ENCODE data around the gene CENPU. TPM values are rescaled to one million over a fixed set of nuclear protein-coding genes. Genes with fewer than 3 reads are reported as not detected.
"Not testable (repeated sequence)": the region's sequence is repeated elsewhere in the genome, so short reads cannot be mapped to it uniquely, and the experiment has no call there.

The CENPU gene
- total RNA-seq, 4 donors from 2014 or later = 1.5 to 5.6 (median 4.1) TPM

DNA sequence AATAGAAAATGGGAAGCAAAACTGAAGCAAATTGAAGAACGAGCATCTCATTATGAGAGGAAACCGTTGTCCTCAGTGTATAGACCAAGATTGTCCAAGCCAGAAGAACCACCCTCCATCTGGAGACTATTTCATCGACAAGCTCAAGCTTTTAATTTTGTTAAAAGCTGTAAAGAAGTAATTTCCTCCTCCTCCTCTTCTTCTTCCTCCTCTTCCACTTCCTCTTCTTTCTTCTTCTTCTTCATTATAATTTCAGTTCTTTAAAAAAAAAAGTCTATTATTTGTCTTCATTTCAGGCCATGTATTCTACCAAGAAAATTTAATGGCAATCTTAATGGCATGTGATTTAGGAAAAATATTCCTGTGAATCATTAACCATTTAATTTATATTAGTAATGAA, 76.8 kb downstream of the CENPU start:
- WGBS, 2 donors (ENCODE audit: low coverage in 1 of 2) = 60 to 84% methylated on average over 2 to 3 of the region's 3 CpGs
- in situ Hi-C loops (cut with MboI; ENCODE audit: low pct_ligation_motif_present in 1 of 4, low pct_unique_long_range_greater_than_20kb in 1 of 4, low sequenced_read_pairs in 3 of 4) = no loop called here
- H3K4me1 ChIP-seq = no peaks in the 10 kb centered on the region
- no peaks in the 10 kb centered on the region for H3K27me3 ChIP-seq
- H3K4me3 ChIP-seq = no peak overlapping the region
- peaks cover 0 to 11% (median 3%) of the 10 kb centered on the region in 4 donors for H3K36me3 ChIP-seq
- DNase-seq = no peak
- H3K27ac ChIP-seq = no peak overlapping the region
- no peaks in the 10 kb centered on the region for H3K9me3 ChIP-seq
- no peak for TF ChIP-seq POLR2A (IDR thresholded peaks at IDR 0.05)
- TF ChIP-seq POLR2AphosphoS5 (IDR thresholded peaks at IDR 0.05) = no peak
- TF ChIP-seq EP300 (IDR thresholded peaks at IDR 0.05; ENCODE audit: low read depth) = no peak
- TF ChIP-seq, protein P1, sequence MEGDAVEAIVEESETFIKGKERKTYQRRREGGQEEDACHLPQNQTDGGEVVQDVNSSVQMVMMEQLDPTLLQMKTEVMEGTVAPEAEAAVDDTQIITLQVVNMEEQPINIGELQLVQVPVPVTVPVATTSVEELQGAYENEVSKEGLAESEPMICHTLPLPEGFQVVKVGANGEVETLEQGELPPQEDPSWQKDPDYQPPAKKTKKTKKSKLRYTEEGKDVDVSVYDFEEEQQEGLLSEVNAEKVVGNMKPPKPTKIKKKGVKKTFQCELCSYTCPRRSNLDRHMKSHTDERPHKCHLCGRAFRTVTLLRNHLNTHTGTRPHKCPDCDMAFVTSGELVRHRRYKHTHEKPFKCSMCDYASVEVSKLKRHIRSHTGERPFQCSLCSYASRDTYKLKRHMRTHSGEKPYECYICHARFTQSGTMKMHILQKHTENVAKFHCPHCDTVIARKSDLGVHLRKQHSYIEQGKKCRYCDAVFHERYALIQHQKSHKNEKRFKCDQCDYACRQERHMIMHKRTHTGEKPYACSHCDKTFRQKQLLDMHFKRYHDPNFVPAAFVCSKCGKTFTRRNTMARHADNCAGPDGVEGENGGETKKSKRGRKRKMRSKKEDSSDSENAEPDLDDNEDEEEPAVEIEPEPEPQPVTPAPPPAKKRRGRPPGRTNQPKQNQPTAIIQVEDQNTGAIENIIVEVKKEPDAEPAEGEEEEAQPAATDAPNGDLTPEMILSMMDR (IDR thresholded peaks at IDR 0.05) = no peak
- intact Hi-C loops (cut with DNase I; ENCODE audit: low total_unique reads) = no loop called here

DNA sequence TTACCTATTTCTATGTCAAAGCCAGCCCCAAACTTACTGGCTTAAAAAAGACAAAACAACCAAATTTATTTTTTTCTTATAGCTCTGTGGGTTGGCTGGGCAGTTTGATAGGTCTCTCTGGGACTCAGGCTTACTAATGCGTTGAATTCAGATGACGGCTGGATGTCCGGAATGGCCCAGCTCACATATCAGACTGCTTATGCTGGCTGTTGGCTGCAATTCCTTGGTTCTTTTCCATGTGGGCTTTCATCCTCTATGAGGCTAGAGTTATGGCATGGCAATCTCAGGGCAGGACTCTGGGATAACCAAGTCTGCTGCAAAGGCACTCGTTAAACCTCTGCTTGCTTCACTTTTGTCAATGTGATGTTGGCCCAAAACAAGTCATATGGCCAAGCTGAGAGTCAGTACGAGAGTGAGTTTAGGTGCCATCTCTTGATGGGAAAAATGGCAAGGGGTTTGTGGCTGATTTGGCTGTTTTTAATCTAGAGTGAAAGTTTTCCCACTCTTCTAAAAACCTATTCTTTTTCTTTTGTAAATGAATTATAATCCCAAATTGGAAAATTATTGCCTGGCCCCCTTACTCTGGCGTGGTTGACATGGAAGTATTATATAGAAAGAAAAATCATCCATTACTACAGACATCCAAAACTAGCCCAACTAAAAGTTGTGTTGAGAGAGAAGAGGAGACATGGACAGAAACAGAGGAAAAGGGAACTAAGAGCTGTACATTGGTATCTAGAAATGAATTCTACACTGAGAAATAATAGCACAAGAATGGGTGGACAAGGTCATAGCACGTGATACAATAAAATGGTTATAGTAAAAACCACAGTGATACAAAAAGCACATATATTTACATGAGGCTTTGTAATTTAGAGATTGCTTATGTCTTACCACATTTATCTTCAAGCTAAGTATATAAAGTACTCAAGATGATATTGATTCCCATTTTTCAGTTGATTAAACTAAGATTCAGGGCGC, 77.7 kb downstream of the CENPU start:
- no peaks in the 10 kb centered on the region for H3K27me3 ChIP-seq
- intact Hi-C loops (cut with DNase I; ENCODE audit: low total_unique reads) (no loop called here), in situ Hi-C loops (cut with MboI; ENCODE audit: low pct_ligation_motif_present in 1 of 4, low pct_unique_long_range_greater_than_20kb in 1 of 4, low sequenced_read_pairs in 3 of 4) (no loop called here)
- DNase-seq = no peak
- TF ChIP-seq EP300 (IDR thresholded peaks at IDR 0.05; ENCODE audit: low read depth) (no peak), POLR2AphosphoS5 (IDR thresholded peaks at IDR 0.05) (no peak), POLR2A (IDR thresholded peaks at IDR 0.05) (no peak)
- TF ChIP-seq, protein P1 (IDR thresholded peaks at IDR 0.05) = no peak
- no peak overlapping the region for H3K27ac ChIP-seq
- 93 to 95% methylated on average over 6 to 8 of the region's 8 CpGs for WGBS, 2 donors (ENCODE audit: low coverage in 1 of 2)
- H3K9me3 ChIP-seq = no peaks in the 10 kb centered on the region
- H3K36me3 ChIP-seq = peaks cover 0 to 11% (median 3%) of the 10 kb centered on the region in 4 donors
- H3K4me3 ChIP-seq = no peak overlapping the region
- no peaks in the 10 kb centered on the region for H3K4me1 ChIP-seq

DNA sequence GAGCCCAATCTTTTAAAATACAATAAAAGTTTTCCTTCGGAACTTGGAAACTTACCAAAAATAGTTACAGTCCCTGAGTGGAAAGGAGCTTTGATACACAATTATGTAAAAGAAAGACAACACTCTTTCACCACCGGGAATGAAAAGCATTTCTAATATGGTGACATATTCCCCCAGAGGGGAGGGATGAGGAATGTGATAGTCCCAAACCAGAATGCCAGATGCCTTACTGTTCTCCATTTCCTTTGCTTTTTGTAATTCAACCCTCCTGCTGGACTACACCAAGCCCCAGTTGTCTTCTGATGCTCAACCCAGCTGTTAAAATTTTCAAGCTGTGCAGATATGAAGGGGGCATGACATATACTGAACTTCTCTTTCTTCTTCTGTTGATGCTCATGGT, 80.2 kb downstream of the CENPU start:
- in situ Hi-C loops (cut with MboI; ENCODE audit: low pct_ligation_motif_present in 1 of 4, low pct_unique_long_range_greater_than_20kb in 1 of 4, low sequenced_read_pairs in 3 of 4) = no loop called here
- Histone ChIP-seq H3K9me3 (no peaks in the 10 kb centered on the region), H3K4me1 (peaks cover 0 to 8% (median 7%) of the 10 kb centered on the region in 4 donors), H3K27ac (no peak overlapping the region), H3K36me3 (peaks cover 0 to 7% (median 3%) of the 10 kb centered on the region in 4 donors), H3K4me3 (no peak overlapping the region), H3K27me3 (no peaks in the 10 kb centered on the region)
- intact Hi-C loops (cut with DNase I; ENCODE audit: low total_unique reads) = no loop called here
- TF ChIP-seq EP300 (IDR thresholded peaks at IDR 0.05; ENCODE audit: low read depth) = no peak
- TF ChIP-seq, protein P1 (IDR thresholded peaks at IDR 0.05) = no peak
- no peak for TF ChIP-seq POLR2A (IDR thresholded peaks at IDR 0.05)
- TF ChIP-seq POLR2AphosphoS5 (IDR thresholded peaks at IDR 0.05) = no peak
- DNase-seq = no peak
- 25 to 41% methylated on average over 2 of the region's 2 CpGs for WGBS, 2 donors (ENCODE audit: low coverage in 1 of 2)

DNA sequence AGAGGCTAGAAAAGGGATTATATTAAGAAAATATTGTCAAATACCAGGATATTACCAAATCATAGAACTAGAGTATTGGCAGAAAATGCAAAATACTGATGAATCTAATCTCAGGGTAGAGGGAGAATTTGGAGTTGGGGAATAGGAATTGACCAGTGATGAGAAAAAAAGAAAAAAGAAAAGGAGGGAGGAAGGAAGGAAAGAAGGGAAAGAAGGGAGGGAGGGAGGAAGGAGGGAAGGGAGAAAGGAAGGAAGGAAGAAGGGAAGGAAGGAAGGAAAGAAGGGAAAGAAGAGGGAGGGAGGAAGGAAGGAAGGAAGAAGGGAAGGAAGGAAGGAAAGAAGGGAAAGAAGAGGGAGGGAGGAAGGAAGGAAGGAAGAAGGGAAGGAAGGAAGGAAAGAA, 81.2 kb downstream of the CENPU start:
- H3K4me3 ChIP-seq; DNase-seq; in situ Hi-C loops (cut with MboI; ENCODE audit: low pct_ligation_motif_present in 1 of 4, low pct_unique_long_range_greater_than_20kb in 1 of 4, low sequenced_read_pairs in 3 of 4); H3K27me3 ChIP-seq; H3K36me3 ChIP-seq; intact Hi-C loops (cut with DNase I; ENCODE audit: low total_unique reads); H3K9me3 ChIP-seq; H3K27ac ChIP-seq: not testable (repeated sequence)
- H3K4me1 ChIP-seq = peaks cover 5 to 15% (median 13%) of the 10 kb centered on the region in 4 donors

Data from transverse colon (tissue), 4 donors.